ENCODE measurements around the gene BGN.

BGN gene

GRCh38 chrX:153509592-153509991 lies 14.8 kb downstream of the BGN start:
- DNase-seq (ENCODE audit: low read depth, low spot score), result no peak
- POLR2A ChIA-PET, result interaction anchor here (0.7 to 3.8 kb wide), 2 partner anchors 8 to 39 kb away, joined by 3 to 20 read pairs; partner anchors contain the start of genes ATP2B3 and HAUS7
- H3K4me3 ChIP-seq (ENCODE audit: low read depth, low read length), result no peak overlapping the region
- no peak for TF ChIP-seq CTCF (IDR thresholded peaks at IDR 0.05; ENCODE audit: insufficient read depth, low read length, missing control alignments)
- CTCF ChIA-PET, result interaction anchor here (1.3 to 7.7 kb wide), 3 partner anchors 13 to 49 kb away, joined by 3 to 166 read pairs (median 71); partner anchors contain the start of gene HAUS7

GRCh38 chrX:153510383-153510782 lies 15.6 kb downstream of the BGN start:
- no peak for TF ChIP-seq CTCF (IDR thresholded peaks at IDR 0.05; ENCODE audit: insufficient read depth, low read length, missing control alignments)
- ChIA-PET POLR2A (interaction anchor here (1.5 to 3.8 kb wide), 2 partner anchors 16 to 40 kb away, joined by 4 to 20 read pairs; partner anchors contain the start of genes BGN and HAUS7), CTCF (interaction anchor here (1.5 to 7.7 kb wide), 4 partner anchors 14 to 478 kb away, joined by 5 to 166 read pairs (median 38); partner anchors contain the start of gene HAUS7)
- no peak for DNase-seq (ENCODE audit: low read depth, low spot score)
- H3K4me3 ChIP-seq (ENCODE audit: low read depth, low read length), result no peak overlapping the region

- TF ChIP-seq CTCF (IDR thresholded peaks at IDR 0.05; ENCODE audit: insufficient read depth, low read length, missing control alignments), result no peak
- H3K4me3 ChIP-seq (ENCODE audit: low read depth, low read length), result no peak overlapping the region
- no peak for DNase-seq (ENCODE audit: low read depth, low spot score)
- POLR2A ChIA-PET, result interaction anchor here (0.7 to 3.8 kb wide), 4 partner anchors 17 to 42 kb away, joined by 3 to 20 read pairs (median 4); partner anchors contain the start of genes BGN and HAUS7
- CTCF ChIA-PET, result interaction anchor here (1.5 to 7.7 kb wide), 4 partner anchors 16 to 479 kb away, joined by 5 to 166 read pairs (median 38); partner anchors contain the start of gene HAUS7
Observed at GRCh38 chrX:153511784-153512500, 17.2 kb downstream of the BGN start.

DNA sequence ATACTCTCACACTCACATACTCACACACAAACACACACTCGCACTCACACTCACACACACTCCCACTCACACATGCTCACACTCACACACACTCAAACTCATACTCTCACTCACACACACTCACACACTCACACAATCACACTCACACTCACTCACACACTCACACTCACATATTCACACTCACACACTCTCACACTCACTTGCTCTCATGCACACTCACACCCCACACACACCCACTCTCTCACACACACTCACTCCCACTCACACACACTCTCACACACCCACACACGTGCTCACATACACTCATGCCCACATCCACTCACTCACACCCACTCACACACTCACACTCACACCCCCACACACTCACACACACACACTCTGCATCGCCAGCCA lies 17.7 kb downstream of the BGN start:
- DNase-seq (ENCODE audit: low read depth, low spot score), result no peak
- ChIA-PET POLR2A (interaction anchor here (0.7 to 1.3 kb wide), 2 partner anchors 41 to 43 kb away, joined by 3 to 4 read pairs; partner anchors contain the start of gene HAUS7), CTCF (no interaction called here)
- TF ChIP-seq CTCF (IDR thresholded peaks at IDR 0.05; ENCODE audit: insufficient read depth, low read length, missing control alignments), result no peak
- H3K4me3 ChIP-seq (ENCODE audit: low read depth, low read length), result no peak overlapping the region

DNA sequence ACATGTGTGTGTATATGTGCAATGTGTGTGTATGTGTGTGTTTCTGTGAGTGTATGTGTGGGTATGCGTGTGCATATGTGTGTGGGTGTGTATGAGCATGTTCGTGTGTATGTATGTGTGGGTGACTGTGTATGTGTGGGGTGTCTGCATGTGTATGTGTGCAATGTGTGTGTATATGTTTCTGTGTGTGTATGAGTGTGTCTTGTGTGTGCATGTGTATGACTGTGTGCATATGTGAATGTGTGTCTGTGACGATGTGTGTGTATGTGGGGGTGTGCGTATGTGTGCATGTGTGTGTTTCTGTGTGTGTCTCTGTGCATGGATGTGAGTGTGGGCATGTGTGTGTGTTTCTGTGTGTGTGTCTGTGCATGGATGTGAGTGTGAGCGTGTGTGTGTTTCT lies 18.5 kb downstream of the BGN start:
- no peak overlapping the region for H3K4me3 ChIP-seq (ENCODE audit: low read depth, low read length)
- CTCF ChIA-PET, result no interaction called here
- no peak for TF ChIP-seq CTCF (IDR thresholded peaks at IDR 0.05; ENCODE audit: insufficient read depth, low read length, missing control alignments)
- DNase-seq (ENCODE audit: low read depth, low spot score), result no peak
- POLR2A ChIA-PET, result interaction anchor here (1.3 kb wide), 1 partner anchor 42 kb away, joined by 4 read pairs; no protein-coding TSS in a partner anchor

DNA sequence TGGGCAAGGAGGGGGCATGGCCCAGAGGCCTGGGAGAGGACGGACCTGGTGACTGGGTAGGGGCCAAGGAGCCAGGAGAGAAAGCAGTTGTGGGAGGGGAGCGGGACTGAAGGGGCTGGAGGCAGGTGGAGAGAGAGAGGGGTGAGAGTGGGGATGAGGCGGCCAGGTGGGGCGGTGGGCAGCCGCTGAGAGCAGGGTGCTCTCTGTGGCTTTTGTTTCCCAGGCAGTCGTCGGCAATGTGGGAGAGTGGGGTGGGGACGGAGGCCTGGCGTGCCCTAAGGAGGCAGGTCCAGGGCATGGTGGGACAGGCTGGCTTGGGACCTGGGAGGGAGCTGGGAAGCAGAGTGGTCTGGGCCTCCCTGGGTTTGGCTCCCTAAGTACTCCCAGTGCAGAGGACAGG lies 19.5 kb downstream of the BGN start:
- no peak for TF ChIP-seq CTCF (IDR thresholded peaks at IDR 0.05; ENCODE audit: insufficient read depth, low read length, missing control alignments)
- no peak overlapping the region for H3K4me3 ChIP-seq (ENCODE audit: low read depth, low read length)
- DNase-seq (ENCODE audit: low read depth, low spot score), result no peak
- CTCF ChIA-PET, result interaction anchor here (2.5 kb wide), 1 partner anchor 44 kb away, joined by 10 read pairs; the partner anchor contains the start of gene HAUS7
- POLR2A ChIA-PET, result interaction anchor here (2.4 kb wide), 1 partner anchor 43 kb away, joined by 9 read pairs; the partner anchor contains the start of gene HAUS7

All from AG04449 (cell line).